Ectodermal cell (in vitro differentiated cells): ENCODE data around the gene VWF.

Experiments used
- H3K27ac ChIP-seq: 2 replicates; pipeline ENCODE4 v1.7.0; 2013; ENCODE audit warnings: mild to moderate bottlenecking, low read depth, low read length; ENCODE audit not compliant: insufficient read depth, poor library complexity, severe bottlenecking
- H3K27me3 ChIP-seq: 2 replicates; pipeline ENCODE4 v1.7.0; 2013; ENCODE audit warnings: mild to moderate bottlenecking, low read length; ENCODE audit not compliant: insufficient read depth, control insufficient read depth, poor library complexity, severe bottlenecking
- H3K36me3 ChIP-seq: one replicate; pipeline ENCODE4 v1.7.0; 2013; ENCODE audit warnings: low read length; ENCODE audit not compliant: control insufficient read depth, insufficient read depth
- H3K4me1 ChIP-seq: one replicate; pipeline ENCODE4 v1.7.0; 2013; ENCODE audit warnings: low read length; ENCODE audit not compliant: control insufficient read depth, insufficient read depth
- H3K4me3 ChIP-seq: 2 replicates; pipeline ENCODE4 v1.7.0; 2013; ENCODE audit warnings: low read depth, low read length, control low read depth; ENCODE audit not compliant: insufficient read depth
- H3K9me3 ChIP-seq: 2 replicates; pipeline ENCODE4 v1.7.0; 2013; ENCODE audit warnings: mild to moderate bottlenecking, low read length, moderate library complexity; ENCODE audit not compliant: control insufficient read depth
- WGBS, 2 experiments: methylation state at CpG; one replicate each; pipeline ENCODE4 v1.1.7; 2013; ENCODE audit warnings: missing lambda C conversion rate in 2 of 2; 5-methylcytosine and 5-hydroxymethylcytosine counted together

Gene VWF

GRCh38 chr12:6122201-6122600 lies 2.3 kb downstream of the VWF start:
- H3K36me3 ChIP-seq, result no peaks in the 10 kb centered on the region
- H3K4me3 ChIP-seq, result no peak overlapping the region
- peaks cover 7% of the 10 kb centered on the region for H3K4me1 ChIP-seq
- no peaks in the 10 kb centered on the region for H3K27me3 ChIP-seq
- WGBS, 2 experiments, result 94 to 99% methylated on average over 4 of the region's 4 CpGs
- H3K27ac ChIP-seq, result no peak overlapping the region
- no peaks in the 10 kb centered on the region for H3K9me3 ChIP-seq

GRCh38 chr12:6120796-6121473 lies 3.5 kb downstream of the VWF start:
- WGBS, 2 experiments, result 65 to 71% methylated on average over 20 of the region's 20 CpGs
- Histone ChIP-seq H3K36me3 (no peaks in the 10 kb centered on the region), H3K27me3 (no peaks in the 10 kb centered on the region), H3K4me3 (no peak overlapping the region), H3K4me1 (peaks cover 7% of the 10 kb centered on the region), H3K27ac (no peak overlapping the region), H3K9me3 (no peaks in the 10 kb centered on the region)

GRCh38 chr12:6118891-6119568 lies 5.4 kb downstream of the VWF start:
- H3K27me3 ChIP-seq, result no peaks in the 10 kb centered on the region
- H3K36me3 ChIP-seq, result no peaks in the 10 kb centered on the region
- WGBS, 2 experiments, result 90 to 91% methylated on average over 9 of the region's 9 CpGs
- no peaks in the 10 kb centered on the region for H3K9me3 ChIP-seq
- H3K4me1 ChIP-seq, result peaks cover 7% of the 10 kb centered on the region
- no peak overlapping the region for H3K27ac ChIP-seq
- H3K4me3 ChIP-seq, result no peak overlapping the region

GRCh38 chr12:6116471-6117021 lies 7.9 kb downstream of the VWF start:
- WGBS, 2 experiments, result 88 to 91% methylated on average over 14 of the region's 14 CpGs
- Histone ChIP-seq H3K27ac (no peak overlapping the region), H3K9me3 (no peaks in the 10 kb centered on the region), H3K27me3 (no peaks in the 10 kb centered on the region), H3K4me3 (no peak overlapping the region), H3K36me3 (no peaks in the 10 kb centered on the region), H3K4me1 (peaks cover 7% of the 10 kb centered on the region)

- no peaks in the 10 kb centered on the region for H3K4me1 ChIP-seq
- H3K27ac ChIP-seq, result no peak overlapping the region
- WGBS, 2 experiments, result 93% methylated on average over 6 of the region's 6 CpGs
- H3K9me3 ChIP-seq, result no peaks in the 10 kb centered on the region
- no peaks in the 10 kb centered on the region for H3K36me3 ChIP-seq
- H3K27me3 ChIP-seq, result no peaks in the 10 kb centered on the region
- H3K4me3 ChIP-seq, result no peak overlapping the region
These were observed 9.1 kb downstream of the VWF start for GRCh38 chr12:6115389-6115788.

GRCh38 chr12:6114476-6114870 lies 10.0 kb downstream of the VWF start:
- 94 to 95% methylated on average over 6 of the region's 6 CpGs for WGBS, 2 experiments
- H3K27me3 ChIP-seq, result no peaks in the 10 kb centered on the region
- H3K4me3 ChIP-seq, result no peak overlapping the region
- no peaks in the 10 kb centered on the region for H3K36me3 ChIP-seq
- H3K27ac ChIP-seq, result no peak overlapping the region
- no peaks in the 10 kb centered on the region for H3K4me1 ChIP-seq
- H3K9me3 ChIP-seq, result no peaks in the 10 kb centered on the region

GRCh38 chr12:6113691-6114475 lies 10.6 kb downstream of the VWF start:
- WGBS, 2 experiments, result 92 to 95% methylated on average over 11 of the region's 11 CpGs
- H3K27ac ChIP-seq, result no peak overlapping the region
- no peaks in the 10 kb centered on the region for H3K4me1 ChIP-seq
- no peaks in the 10 kb centered on the region for H3K36me3 ChIP-seq
- H3K9me3 ChIP-seq, result no peaks in the 10 kb centered on the region
- no peaks in the 10 kb centered on the region for H3K27me3 ChIP-seq
- H3K4me3 ChIP-seq, result no peak overlapping the region

GRCh38 chr12:6112004-6112403 lies 12.5 kb downstream of the VWF start:
- no peaks in the 10 kb centered on the region for H3K4me1 ChIP-seq
- H3K36me3 ChIP-seq, result no peaks in the 10 kb centered on the region
- WGBS, 2 experiments, result 90 to 95% methylated on average over 5 of the region's 5 CpGs
- H3K27ac ChIP-seq, result no peak overlapping the region
- no peaks in the 10 kb centered on the region for H3K27me3 ChIP-seq
- H3K4me3 ChIP-seq, result no peak overlapping the region
- H3K9me3 ChIP-seq, result no peaks in the 10 kb centered on the region

GRCh38 chr12:6110006-6110405 lies 14.5 kb downstream of the VWF start:
- WGBS, 2 experiments, result 97 to 98% methylated on average over 4 of the region's 4 CpGs
- Histone ChIP-seq H3K9me3 (no peaks in the 10 kb centered on the region), H3K4me3 (no peak overlapping the region), H3K36me3 (no peaks in the 10 kb centered on the region), H3K27me3 (no peaks in the 10 kb centered on the region), H3K4me1 (no peaks in the 10 kb centered on the region), H3K27ac (no peak overlapping the region)

GRCh38 chr12:6106218-6106617 lies 18.3 kb downstream of the VWF start:
- 91 to 95% methylated on average over 3 of the region's 3 CpGs for WGBS, 2 experiments
- no peaks in the 10 kb centered on the region for H3K4me1 ChIP-seq
- no peaks in the 10 kb centered on the region for H3K27me3 ChIP-seq
- no peak overlapping the region for H3K4me3 ChIP-seq
- no peaks in the 10 kb centered on the region for H3K36me3 ChIP-seq
- no peaks in the 10 kb centered on the region for H3K9me3 ChIP-seq
- H3K27ac ChIP-seq, result no peak overlapping the region
